Cardiac fibroblast (primary cell): ENCODE results near the gene COX19.
A peak's percentile ranks its signal among the peaks of the same experiment; 100 is the strongest.

Source experiments
- DNase-seq, 2 donors: peaks; one replicate each; pipeline versions ENCODE4 v3.0.0 to v3.0.0-alpha.2; 2010; ENCODE audit warnings: low read depth in 2 of 2
- H3K4me3 ChIP-seq, 2 donors: replicated peaks in 1 of 2; 1 replicate in 1 of 2; 2 replicates in 1 of 2; pipeline ENCODE4 v1.5.1; 2011; ENCODE audit warnings: low read depth in 2 of 2, low read length in 2 of 2, mild to moderate bottlenecking in 2 of 2, moderate library complexity in 1 of 2
- CTCF ChIP-seq: IDR thresholded peaks from one replicate; pipeline ENCODE4 v1.5.1; 2011; ENCODE audit warnings: low read depth, mild to moderate bottlenecking, low read length, inconsistent platforms

COX19 gene

GRCh38 chr7:994592-995308 is 19.4 kb upstream of the COX19 start:
- DNase-seq, result no peak
- TF ChIP-seq CTCF, result no peak
- H3K4me3 ChIP-seq, result no peak overlapping the region

- H3K4me3 ChIP-seq, result no peak overlapping the region
- peak; percentile 100 for TF ChIP-seq CTCF
- DNase-seq, result peak; percentile 96 to 97
Observed at GRCh38 chr7:992709-993607, 17.6 kb upstream of the COX19 start.

DNA sequence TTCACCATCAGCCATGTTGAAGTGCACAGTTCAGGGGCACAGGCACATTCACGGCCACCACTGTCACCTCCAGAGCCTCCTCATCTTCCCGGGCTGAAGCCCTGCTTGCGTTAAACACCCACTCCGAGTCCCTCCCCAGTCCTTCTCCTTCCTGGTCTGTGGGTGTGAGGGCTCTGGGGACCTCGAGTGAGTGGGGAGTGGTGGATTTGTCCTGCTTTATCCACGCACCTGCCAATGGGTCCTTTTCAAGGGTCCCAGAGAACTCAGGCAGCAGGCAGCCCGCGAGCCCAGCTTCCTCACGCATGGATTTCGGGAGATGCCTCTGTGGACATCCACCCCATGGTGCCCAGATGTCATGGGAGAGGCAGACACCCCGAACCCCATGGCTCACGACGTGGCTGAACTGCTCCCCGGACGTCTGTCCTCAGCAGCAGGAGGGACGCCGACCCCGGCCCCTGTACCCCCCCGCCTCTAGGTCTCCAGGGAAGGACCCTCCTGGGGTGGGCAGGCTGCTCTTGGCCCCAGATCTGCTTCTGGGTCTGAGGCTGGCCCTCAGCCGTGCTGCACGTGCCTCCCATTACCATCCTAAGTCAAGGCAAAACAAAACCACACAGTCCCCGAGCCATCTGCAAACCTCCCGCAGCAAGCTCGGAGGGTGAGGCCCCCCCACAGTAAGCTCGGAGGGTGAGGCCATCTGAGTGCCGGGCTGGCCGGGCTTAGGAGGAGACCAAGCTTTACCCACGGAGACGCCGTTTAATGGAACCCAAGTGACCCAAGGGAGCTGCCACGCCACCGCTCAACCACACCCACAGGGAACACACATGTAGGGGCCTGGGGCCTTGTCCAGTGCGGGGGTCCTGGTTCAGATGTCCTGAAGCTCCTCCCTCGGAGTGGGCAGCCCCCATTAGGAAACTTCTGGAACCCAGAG is 16.6 kb upstream of the COX19 start:
- DNase-seq, result no peak
- H3K4me3 ChIP-seq, result no peak overlapping the region
- TF ChIP-seq CTCF, result no peak

DNA sequence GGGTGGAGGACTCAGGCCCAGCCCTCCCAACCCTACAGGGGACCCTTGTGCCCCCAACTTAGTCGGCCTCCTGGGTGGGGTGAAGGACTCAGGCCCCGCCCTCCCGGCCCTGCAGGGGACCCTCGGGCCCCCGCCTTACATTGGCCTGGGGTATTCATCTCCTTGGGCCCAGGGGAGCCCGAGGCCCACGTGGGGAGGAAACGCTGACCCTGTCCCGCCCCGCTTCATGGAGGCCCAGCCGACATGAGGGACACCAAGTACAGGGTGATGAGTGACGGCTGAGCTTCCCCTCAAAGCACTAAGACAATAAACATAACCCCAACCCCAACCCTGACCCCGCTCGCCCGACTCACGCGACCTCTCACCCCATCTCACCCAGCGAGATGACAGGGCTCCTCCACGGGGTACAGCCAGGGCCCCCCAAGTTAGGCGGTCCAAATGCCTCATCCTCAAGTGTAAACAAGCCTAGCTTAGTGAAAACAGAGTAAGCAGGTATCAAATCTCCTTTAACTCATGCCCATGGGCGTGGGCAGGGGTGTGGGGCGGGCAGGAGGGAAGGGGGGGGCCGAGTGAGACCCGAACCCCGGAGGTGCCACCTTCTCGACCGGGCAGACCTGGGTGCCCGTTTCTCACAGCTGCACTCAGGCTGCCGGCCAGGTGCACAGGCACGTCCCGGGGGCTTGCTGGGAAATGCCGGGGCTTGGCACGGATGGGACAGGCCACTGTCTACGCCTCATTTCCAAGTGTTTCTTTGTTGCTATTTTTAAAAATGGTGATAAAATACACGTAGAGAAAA is 15.8 kb upstream of the COX19 start:
- TF ChIP-seq CTCF, result no peak
- H3K4me3 ChIP-seq, result no peak overlapping the region
- DNase-seq, result no peak

- no peak overlapping the region for H3K4me3 ChIP-seq
- no peak for TF ChIP-seq CTCF
- no peak for DNase-seq
Observed at GRCh38 chr7:990352-990932, 15.1 kb upstream of the COX19 start.
